Kidney epithelial cell (primary cell): Measurements from ENCODE around the gene GPR89A. TPM values are rescaled to one million over a fixed set of nuclear protein-coding genes. Genes with fewer than 3 reads are reported as not detected.

ENCODE experiments used
- DNase-seq: peaks from one replicate; pipeline ENCODE4 v3.0.0-alpha.2; 2010; ENCODE audit warnings: low read depth
- H3K27me3 ChIP-seq: 2 replicates; pipeline ENCODE4 v1.6.0; 2011; ENCODE audit warnings: low read length; ENCODE audit not compliant: control insufficient read depth, insufficient read depth
- H3K36me3 ChIP-seq: 2 replicates; pipeline ENCODE4 v1.5.1; 2011; ENCODE audit warnings: low read length; ENCODE audit not compliant: control insufficient read depth, insufficient read depth
- H3K4me3 ChIP-seq: 2 replicates; pipeline ENCODE4 v1.5.1; 2011; ENCODE audit warnings: low read depth, mild to moderate bottlenecking, control low read depth, low read length
- total RNA-seq: library from RNA; depleted of rRNA; stranded (reverse); fragments of >200 nt; gene quantifications from 2 replicates; pipeline ENCODE4 v1.2.3, GENCODE V29; 2015
- TF ChIP-seq, protein P1 (sequence below): IDR thresholded peaks from 2 replicates; pipeline ENCODE4 v1.5.1; 2011; ENCODE audit warnings: mild to moderate bottlenecking, moderate library complexity, low read length, control low read depth, inconsistent platforms; ENCODE audit not compliant: insufficient read depth, poor library complexity, severe bottlenecking

The GPR89A gene
- total RNA-seq, 1 donor from 2014 or later = 22.3 TPM

DNA sequence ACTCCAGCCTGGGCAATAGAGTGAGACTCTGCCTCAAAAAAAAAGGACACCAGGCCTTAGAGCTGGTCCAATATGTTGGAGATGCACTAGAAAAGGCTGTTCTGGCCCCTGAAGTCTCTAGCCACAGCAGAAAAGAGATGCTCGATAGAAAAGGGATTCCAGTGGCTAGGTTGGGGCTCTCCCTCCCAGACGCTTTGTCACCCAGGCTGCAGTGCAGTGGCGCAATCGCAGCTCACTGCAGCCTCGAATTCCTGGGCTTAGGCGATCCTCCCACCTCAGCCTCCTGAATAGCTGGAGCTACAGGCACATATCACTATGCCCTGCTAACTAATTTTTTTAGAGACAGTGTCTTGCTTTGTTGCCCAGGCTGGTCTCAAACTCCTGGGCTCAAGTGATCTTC, 81.1 kb downstream of the GPR89A start:
- DNase-seq = no peak
- TF ChIP-seq, protein P1, sequence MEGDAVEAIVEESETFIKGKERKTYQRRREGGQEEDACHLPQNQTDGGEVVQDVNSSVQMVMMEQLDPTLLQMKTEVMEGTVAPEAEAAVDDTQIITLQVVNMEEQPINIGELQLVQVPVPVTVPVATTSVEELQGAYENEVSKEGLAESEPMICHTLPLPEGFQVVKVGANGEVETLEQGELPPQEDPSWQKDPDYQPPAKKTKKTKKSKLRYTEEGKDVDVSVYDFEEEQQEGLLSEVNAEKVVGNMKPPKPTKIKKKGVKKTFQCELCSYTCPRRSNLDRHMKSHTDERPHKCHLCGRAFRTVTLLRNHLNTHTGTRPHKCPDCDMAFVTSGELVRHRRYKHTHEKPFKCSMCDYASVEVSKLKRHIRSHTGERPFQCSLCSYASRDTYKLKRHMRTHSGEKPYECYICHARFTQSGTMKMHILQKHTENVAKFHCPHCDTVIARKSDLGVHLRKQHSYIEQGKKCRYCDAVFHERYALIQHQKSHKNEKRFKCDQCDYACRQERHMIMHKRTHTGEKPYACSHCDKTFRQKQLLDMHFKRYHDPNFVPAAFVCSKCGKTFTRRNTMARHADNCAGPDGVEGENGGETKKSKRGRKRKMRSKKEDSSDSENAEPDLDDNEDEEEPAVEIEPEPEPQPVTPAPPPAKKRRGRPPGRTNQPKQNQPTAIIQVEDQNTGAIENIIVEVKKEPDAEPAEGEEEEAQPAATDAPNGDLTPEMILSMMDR = no peak
- H3K36me3 ChIP-seq = no peaks in the 10 kb centered on the region
- no peaks in the 10 kb centered on the region for H3K27me3 ChIP-seq
- H3K4me3 ChIP-seq = no peak overlapping the region

DNA sequence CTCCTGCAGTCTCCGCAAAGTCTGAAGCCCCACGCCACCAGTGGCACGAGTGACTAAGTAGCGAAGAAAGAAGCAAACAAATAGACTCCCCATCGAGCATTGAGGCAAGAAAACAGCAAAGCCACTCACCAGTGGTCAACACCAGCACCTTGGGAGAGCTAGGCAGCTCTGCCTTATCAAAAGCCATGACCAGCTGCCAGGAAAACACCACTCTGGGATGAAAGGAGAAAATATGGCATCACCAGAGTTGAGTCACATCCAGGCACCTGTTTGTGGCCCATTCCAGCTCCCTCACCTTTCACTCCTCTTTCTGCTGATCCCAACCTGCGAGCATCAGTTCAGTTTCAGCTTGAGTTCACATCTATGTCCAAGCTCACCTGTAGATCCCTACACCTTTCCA, 82.1 kb downstream of the GPR89A start:
- Histone ChIP-seq H3K27me3 (no peaks in the 10 kb centered on the region), H3K4me3 (no peak overlapping the region), H3K36me3 (no peaks in the 10 kb centered on the region)
- DNase-seq = no peak
- TF ChIP-seq, protein P1 = no peak

DNA sequence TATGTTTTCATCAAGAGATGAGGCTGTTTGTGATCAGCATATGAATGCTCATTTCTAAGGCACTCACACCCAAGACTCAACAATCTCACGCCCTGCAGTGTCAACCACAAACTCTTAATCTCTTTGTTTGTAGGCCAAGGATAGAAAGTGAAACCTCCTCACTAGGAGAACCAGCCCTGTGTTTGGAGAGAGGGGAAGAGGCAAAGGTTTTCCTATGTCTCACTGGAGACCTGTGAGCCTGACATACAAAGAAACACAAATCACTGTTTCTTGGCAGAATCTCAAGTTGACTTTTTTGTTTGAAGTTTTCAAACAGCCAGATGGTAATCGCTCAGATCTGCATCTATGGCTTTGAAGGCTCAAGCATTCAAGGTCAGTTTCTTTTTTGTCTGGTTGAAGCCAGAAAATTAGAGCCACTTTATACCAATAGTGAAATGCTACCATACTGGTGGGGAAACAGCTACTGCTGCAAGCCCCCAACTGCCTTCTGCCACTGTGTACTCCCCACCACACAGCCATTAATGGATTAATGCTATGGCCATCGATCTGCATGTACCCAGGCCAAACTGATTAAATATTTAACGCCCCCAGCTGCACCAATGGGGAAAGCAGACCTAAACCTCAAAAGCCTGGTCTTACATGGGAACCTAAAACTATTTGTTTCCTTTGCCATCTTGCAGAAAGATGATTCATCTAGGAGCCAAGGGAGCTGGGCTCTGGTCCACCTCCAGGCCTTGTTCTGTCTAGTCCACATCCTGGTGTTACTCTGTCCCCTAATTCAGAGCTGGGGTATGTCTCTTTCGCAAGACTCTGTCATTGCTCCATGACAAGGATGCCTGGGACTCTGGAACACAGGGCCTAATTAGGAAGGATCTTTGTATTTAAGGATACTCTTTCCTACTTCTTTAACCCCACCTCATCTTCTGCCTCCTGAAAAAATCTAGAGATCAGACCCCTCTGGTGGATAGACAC, 83.1 kb downstream of the GPR89A start:
- TF ChIP-seq, protein P1 = no peak
- DNase-seq = no peak
- no peaks in the 10 kb centered on the region for H3K27me3 ChIP-seq
- no peak overlapping the region for H3K4me3 ChIP-seq
- H3K36me3 ChIP-seq = no peaks in the 10 kb centered on the region

DNA sequence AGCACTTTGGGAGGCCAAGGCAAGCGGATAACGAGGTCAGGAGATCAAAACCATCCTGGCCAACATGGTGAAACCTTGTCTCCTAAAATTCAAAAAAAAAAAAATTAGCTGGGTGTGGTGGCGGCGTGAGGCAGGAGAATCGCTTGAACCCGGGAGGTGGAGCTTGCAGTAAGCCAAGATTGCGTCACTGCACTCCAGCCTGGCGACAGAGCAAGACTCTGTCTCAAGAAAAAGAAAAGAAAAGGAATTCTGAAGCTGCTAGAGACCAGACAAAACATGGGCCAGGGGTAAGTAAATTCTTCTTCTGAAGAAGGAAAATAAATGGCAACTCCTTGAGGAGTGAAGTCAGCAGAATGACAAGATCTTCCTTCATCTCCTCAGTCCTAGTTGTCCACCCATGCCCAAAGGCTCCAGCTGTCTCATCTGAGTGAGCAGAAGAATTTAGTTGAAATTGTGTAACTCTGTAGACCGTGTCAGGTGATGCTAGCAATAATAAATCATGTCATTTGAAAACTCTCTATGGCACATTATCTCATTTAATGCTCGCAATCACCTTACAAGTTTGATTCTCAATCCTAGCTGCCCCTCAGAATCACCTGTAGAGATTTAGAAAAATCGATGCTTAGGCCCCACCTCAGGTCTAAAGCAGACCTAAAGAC, 85.1 kb downstream of the GPR89A start:
- DNase-seq = no peak
- TF ChIP-seq, protein P1 = no peak
- no peaks in the 10 kb centered on the region for H3K36me3 ChIP-seq
- H3K27me3 ChIP-seq = no peaks in the 10 kb centered on the region
- H3K4me3 ChIP-seq = no peak overlapping the region

DNA sequence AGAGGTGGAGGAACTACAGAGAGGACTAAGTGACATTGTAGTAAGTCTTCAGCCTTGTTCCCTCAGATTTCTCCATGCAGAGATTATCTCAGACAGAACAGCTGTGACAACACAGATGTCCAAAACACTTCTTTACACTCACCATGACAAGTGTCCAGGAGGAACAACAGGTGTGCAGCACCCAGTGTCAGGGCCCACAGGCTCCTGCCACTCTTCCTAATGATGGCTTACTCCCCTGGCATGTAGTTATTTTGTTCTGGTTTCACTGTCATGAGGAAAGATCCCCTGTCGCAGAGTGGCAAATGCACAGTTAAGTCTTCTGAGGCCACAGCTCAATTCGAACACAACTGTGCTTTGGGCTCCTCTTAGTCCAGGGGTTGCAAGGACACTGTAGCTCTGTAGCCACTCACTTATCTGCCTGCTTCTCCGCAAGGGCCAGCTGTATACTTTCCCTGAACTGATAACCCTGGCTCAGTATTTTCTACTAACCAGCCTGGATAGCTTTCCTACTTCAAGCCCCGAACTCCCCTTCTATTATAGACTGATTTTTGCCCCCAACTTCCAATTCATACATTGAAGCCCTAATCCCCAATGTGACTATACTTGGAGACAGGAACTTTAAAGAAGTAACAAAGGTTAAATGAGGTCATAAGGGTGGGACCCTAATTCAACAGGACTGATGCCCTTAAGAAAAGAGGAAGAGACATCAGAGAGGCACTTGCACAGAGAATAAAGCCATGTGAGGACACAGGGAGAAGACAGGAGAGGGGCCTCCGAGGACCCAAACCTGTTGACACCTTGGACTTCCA, 88.2 kb downstream of the GPR89A start:
- DNase-seq = no peak
- H3K27me3 ChIP-seq = no peaks in the 10 kb centered on the region
- no peaks in the 10 kb centered on the region for H3K36me3 ChIP-seq
- H3K4me3 ChIP-seq = no peak overlapping the region
- TF ChIP-seq, protein P1 = no peak
